K562 (cell line): ENCODE results near the gene LRRC4C. TPM values are rescaled to one million over a fixed set of nuclear protein-coding genes. Genes with fewer than 3 reads are reported as not detected.

ENCODE experiments used
- ATAC-seq: fragments of 200-7000 bp; cut with Tn5 transposase; 3 replicates; pipeline ENCODE4 v1.9.1; 2020; ENCODE audit warnings: moderate library complexity
- BruUV-seq: library from RNA; stranded (reverse); fragments of 400-500 nt; replicated peaks from 2 replicates; lab custom pipeline; 2021; lab: Mats Ljungman, UMichigan
- CTCF ChIA-PET: fragments of 300-600 bp; formaldehyde crosslinking; extraction: SDS; loops from one replicate; lab custom pipeline; 2021; ENCODE audit warnings: low intra/inter-chr PET ratio; lab: Yijun Ruan, JAX
- POLR2A ChIA-PET: fragments of 300-600, 350-650 bp; sonication (Branson Sonifier 250); formaldehyde crosslinking; extraction: SDS; loops from one replicate; lab custom pipeline; 2021; ENCODE audit warnings: antibody characterized with exemption, inconsistent platforms; lab: Yijun Ruan, JAX
- DNase-seq, 4 experiments: peaks; one replicate each; pipeline versions ENCODE4 v3.0.0 to v3.0.0-alpha.2; 2011 to 2018; ENCODE audit warnings: low spot score in 3 of 4, mixed read lengths in 3 of 4; ENCODE audit errors: extremely low read depth in 1 of 4
- FAIRE-seq: peaks from 2 replicates; lab custom pipeline; 2011; peaks lifted over from hg19 to GRCh38; lab: Jason Lieb, UNC
- H2AFZ ChIP-seq: 2 replicates; pipeline ENCODE4 v1.6.0; 2011; ENCODE audit warnings: low read depth, low read length, control low read depth, inconsistent platforms
- H3K27ac ChIP-seq: fragments of 200-600 bp; 3 replicates; pipeline ENCODE4 v1.8.0; 2011; ENCODE audit warnings: low read depth, mild to moderate bottlenecking, control low read depth, inconsistent platforms, low read length, moderate library complexity, mixed read lengths; ENCODE audit errors: extremely low read depth
- H3K27me3 ChIP-seq, 2 experiments: fragments of 300-600 bp in 1 of 2; 2 replicates in 1 of 2; 3 replicates in 1 of 2; pipeline versions ENCODE4 v1.6.0 to v1.8.0; 2011; ENCODE audit warnings: inconsistent platforms in 2 of 2, low read length in 2 of 2, mild to moderate bottlenecking in 1 of 2, mixed read lengths in 1 of 2, moderate library complexity in 1 of 2; ENCODE audit not compliant: control insufficient read depth in 2 of 2, insufficient read depth in 2 of 2
- H3K36me3 ChIP-seq: fragments of 300-600 bp; 3 replicates; pipeline ENCODE4 v1.8.0; 2011; ENCODE audit warnings: mild to moderate bottlenecking, low read length, inconsistent platforms; ENCODE audit not compliant: control insufficient read depth, insufficient read depth
- H3K4me1 ChIP-seq, 2 experiments: fragments of 200-600 bp in 1 of 2; replicated peaks in 1 of 2; 2 replicates in 1 of 2; 3 replicates in 1 of 2; pipeline versions ENCODE4 v1.5.1 to v1.8.0; 2011; ENCODE audit warnings: inconsistent platforms in 2 of 2, low read length in 2 of 2, mild to moderate bottlenecking in 1 of 2, mixed read lengths in 1 of 2, moderate library complexity in 1 of 2; ENCODE audit not compliant: control insufficient read depth in 2 of 2, insufficient read depth in 2 of 2
- H3K4me2 ChIP-seq: 2 replicates; pipeline ENCODE4 v1.6.1; 2011; ENCODE audit warnings: low read length, control low read depth, inconsistent platforms, mixed read lengths; ENCODE audit not compliant: insufficient read depth
- H3K4me3 ChIP-seq: fragments of 200-600 bp; sonication (generic), shearing (Covaris generic); 2 replicates; pipeline ENCODE4 v1.5.1; 2016; ENCODE audit warnings: control low read depth, inconsistent platforms
- H3K79me2 ChIP-seq: fragments of 200-600 bp; 3 replicates; pipeline ENCODE4 v1.8.0; 2011; ENCODE audit warnings: low read length, inconsistent platforms; ENCODE audit not compliant: control insufficient read depth, insufficient read depth
- H3K9ac ChIP-seq, 2 experiments: 2 replicates each; pipeline versions ENCODE4 v1.6.0 to v1.6.1; 2011; ENCODE audit warnings: low read depth in 2 of 2, low read length in 2 of 2, control low read depth in 1 of 2, inconsistent platforms in 1 of 2, mild to moderate bottlenecking in 1 of 2, mixed read lengths in 1 of 2; ENCODE audit not compliant: insufficient read depth in 1 of 2
- H3K9me1 ChIP-seq: one replicate; pipeline ENCODE4 v1.6.0; 2011; ENCODE audit warnings: inconsistent platforms, mild to moderate bottlenecking, low read length, moderate library complexity; ENCODE audit not compliant: control insufficient read depth, insufficient read depth
- H3K9me3 ChIP-seq: replicated peaks from 2 replicates; pipeline ENCODE4 v1.5.1; 2011; ENCODE audit warnings: low read depth, low read length, inconsistent platforms; ENCODE audit not compliant: control insufficient read depth, insufficient read depth
- H4K20me1 ChIP-seq: replicated peaks from 2 replicates; pipeline ENCODE4 v1.6.1; 2011; ENCODE audit warnings: low read length, inconsistent platforms, mixed read lengths; ENCODE audit not compliant: control insufficient read depth, insufficient read depth
- CBX1 ChIP-seq: sonication (generic); IDR thresholded peaks from 2 replicates; pipeline ENCODE4 v1.6.1; 2016; ENCODE audit warnings: antibody characterized with exemption, low read depth, mild to moderate bottlenecking
- CBX3 ChIP-seq, 2 experiments: IDR thresholded peaks; 1 replicate in 1 of 2; 2 replicates in 1 of 2; pipeline ENCODE4 v1.6.1; 2012; ENCODE audit warnings: inconsistent platforms in 2 of 2, low read length in 2 of 2, borderline replicate concordance in 1 of 2, control low read depth in 1 of 2
- CREB1 ChIP-seq, 2 experiments: sonication (generic) in 1 of 2; formaldehyde crosslinking in 1 of 2; IDR thresholded peaks; 2 replicates each; pipeline versions ENCODE4 v1.6.1 to v1.8.0; 2012 to 2022; ENCODE audit warnings: inconsistent platforms in 1 of 2, mild to moderate bottlenecking in 1 of 2, missing genetic modification reagents in 1 of 2, moderate library complexity in 1 of 2
- ETV5 ChIP-seq: sonication (generic); formaldehyde crosslinking; IDR thresholded peaks from 2 replicates; pipeline ENCODE4 v1.4.0; 2020; ENCODE audit warnings: low read depth, mild to moderate bottlenecking, missing genetic modification reagents
- SNRNP70 ChIP-seq: fragments of 200-400 bp; formaldehyde crosslinking; optimal IDR thresholded peaks from 2 replicates; pipeline ENCODE3; 2017; ENCODE audit warnings: low read depth, low read length
- ZC3H8 ChIP-seq: fragments of 450-650 bp; IDR thresholded peaks from 2 replicates; pipeline ENCODE4 v1.6.1; 2017
- ZNF3 ChIP-seq: fragments of 250-450 bp; sonication (Bioruptor Pico); IDR thresholded peaks from 2 replicates; pipeline ENCODE4 v1.5.0; 2021; ENCODE audit warnings: mild to moderate bottlenecking, moderate library complexity
- ZNF384 ChIP-seq: IDR thresholded peaks from 2 replicates; pipeline ENCODE4 v1.6.1; 2012; ENCODE audit warnings: low read depth, low read length, improper control_type of control experiment
- ZNF830 ChIP-seq: fragments of 250-450 bp; sonication (Bioruptor Pico); IDR thresholded peaks from 2 replicates; pipeline ENCODE4 v1.5.0; 2021; ENCODE audit warnings: mild to moderate bottlenecking
- WGBS: fragments of 100-300 bp; shearing (Covaris generic); methylation state at CpG from one replicate; pipeline ENCODE4 v1.1.6; 2016; ENCODE audit warnings: low coverage, mixed read lengths; ENCODE audit not compliant: insufficient coverage; ENCODE audit errors: missing lambda C conversion rate; 5-methylcytosine and 5-hydroxymethylcytosine counted together
- in situ Hi-C: fragments of 300-500 bp; cut with MboI; formaldehyde crosslinking; loops from 4 replicates; pipeline ENCODE4 v1.15.0; 2018; ENCODE audit warnings: inconsistent platforms, mixed read lengths
- intact Hi-C: fragments of 100-400 bp; cut with micrococcal nuclease; formaldehyde crosslinking; loops from 2 replicates; pipeline ENCODE4 v1.14.2; 2022
- polyA plus RNA-seq, 8 experiments: library from polyadenylated mRNA; depleted of rRNA in 4 of 8; stranded (reverse) in 5 of 8; unstranded in 3 of 8; fragments of >200 nt; fragmentation: Nextera tagmentation in 2 of 8; fragmentation: Illumina TruSeq in 1 of 8; extraction: Ambion mirVana in 2 of 8; extraction: Trizol in 1 of 8; gene quantifications; 2 replicates each; pipeline versions ENCODE4 v1.2.1 to v1.2.3, GENCODE V29; 2011 to 2014; ENCODE audit warnings: inconsistent platforms in 1 of 8, missing spikeins in 1 of 8
- total RNA-seq, 7 experiments: library from RNA; depleted of rRNA in 6 of 7; stranded (reverse); fragments of >200 nt in 6 of 7; fragmentation: Illumina TruSeq in 2 of 7; extraction: Trizol in 2 of 7; gene quantifications; 2 replicates each; pipeline versions ENCODE4 v1.2.1 to v1.2.3, GENCODE V29; 2011 to 2021; ENCODE audit warnings: low replicate concordance in 1 of 7
- TF ChIP-seq, protein P1 (sequence below): sonication (generic); formaldehyde crosslinking; IDR thresholded peaks from 2 replicates; pipeline ENCODE4 v1.8.1; 2023; ENCODE audit warnings: mild to moderate bottlenecking, missing genetic modification reagents
- TF ChIP-seq, protein P2 (sequence below): IDR thresholded peaks from 3 replicates; pipeline ENCODE4 v1.6.1; 2011; ENCODE audit warnings: borderline replicate concordance, mild to moderate bottlenecking; ENCODE audit not compliant: insufficient read length, insufficient read depth

Gene LRRC4C
- total and polyA plus RNA-seq, 9 of the 15 experiments (the other 6 are each of a cell fraction or from before 2014, with no cell fraction given) = not detected

DNA sequence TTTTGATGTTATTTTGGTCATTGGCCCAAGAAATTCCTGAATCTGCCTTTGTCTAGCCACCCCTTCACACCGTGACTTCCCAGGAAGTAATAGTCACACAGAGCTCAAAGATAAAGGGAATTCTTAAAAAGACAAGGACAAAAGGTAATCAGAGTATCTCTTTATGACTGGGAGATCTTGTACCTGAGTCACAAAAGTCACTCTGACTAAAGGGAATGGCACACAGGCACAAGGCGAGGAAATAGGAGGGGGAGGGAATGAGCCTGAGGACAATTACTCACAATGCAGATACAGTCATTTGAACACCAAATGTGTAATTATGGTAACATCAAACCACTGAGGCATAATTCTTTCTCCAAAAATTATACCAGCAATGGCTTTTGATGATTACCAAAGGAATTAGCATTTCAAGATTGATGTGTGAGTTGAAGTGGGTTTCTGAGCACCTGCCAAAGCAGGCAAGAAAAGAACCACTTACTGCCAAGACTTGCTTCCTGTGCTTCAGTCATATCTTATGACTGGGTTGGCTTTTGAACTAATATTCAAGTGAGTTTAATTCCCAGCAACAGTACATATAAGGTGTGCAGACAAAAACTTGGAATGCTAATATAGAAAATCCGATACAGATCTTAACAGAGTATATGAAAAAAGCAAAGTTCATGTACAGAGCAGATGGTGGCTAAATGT is 856.4 kb downstream of the LRRC4C start:
- FAIRE-seq (no peak), DNase-seq (no peak), ATAC-seq (no peak)
- Histone ChIP-seq H3K9ac (no peak overlapping the region), H3K4me1 (no peaks in the 10 kb centered on the region), H3K9me3 (no peaks in the 10 kb centered on the region), H2AFZ (no peak overlapping the region), H4K20me1 (no peaks in the 10 kb centered on the region), H3K4me2 (no peak overlapping the region), H3K27ac (no peak overlapping the region), H3K4me3 (no peak overlapping the region), H3K36me3 (no peaks in the 10 kb centered on the region), H3K27me3 (no peaks in the 10 kb centered on the region), H3K79me2 (no peaks in the 10 kb centered on the region), H3K9me1 (no peaks in the 10 kb centered on the region)
- BruUV-seq = no TSS peak
- in situ Hi-C loops = no loop called here
- ChIA-PET POLR2A (no interaction called here), CTCF (no interaction called here)
- 0% methylated on average over 3 of the region's 3 CpGs for WGBS
- TF ChIP-seq ZNF830 (CRISPR knock-in tag) (no peak), ZNF3 (CRISPR knock-in tag) (no peak), CBX1 (no peak), CBX3 (IDR thresholded peaks at IDR 0.05; ENCODE audit: borderline replicate concordance in 1 of 2, low read length in 2 of 2) (no peak), CREB1 (IDR thresholded peaks at IDR 0.05) (no peak), CREB1 (CRISPR knock-in tag; IDR thresholded peaks at IDR 0.05) (no peak), ETV5 (CRISPR knock-in tag) (no peak), SNRNP70 (no peak), ZC3H8 (no peak), ZNF384 (no peak)
- TF ChIP-seq, protein P1, sequence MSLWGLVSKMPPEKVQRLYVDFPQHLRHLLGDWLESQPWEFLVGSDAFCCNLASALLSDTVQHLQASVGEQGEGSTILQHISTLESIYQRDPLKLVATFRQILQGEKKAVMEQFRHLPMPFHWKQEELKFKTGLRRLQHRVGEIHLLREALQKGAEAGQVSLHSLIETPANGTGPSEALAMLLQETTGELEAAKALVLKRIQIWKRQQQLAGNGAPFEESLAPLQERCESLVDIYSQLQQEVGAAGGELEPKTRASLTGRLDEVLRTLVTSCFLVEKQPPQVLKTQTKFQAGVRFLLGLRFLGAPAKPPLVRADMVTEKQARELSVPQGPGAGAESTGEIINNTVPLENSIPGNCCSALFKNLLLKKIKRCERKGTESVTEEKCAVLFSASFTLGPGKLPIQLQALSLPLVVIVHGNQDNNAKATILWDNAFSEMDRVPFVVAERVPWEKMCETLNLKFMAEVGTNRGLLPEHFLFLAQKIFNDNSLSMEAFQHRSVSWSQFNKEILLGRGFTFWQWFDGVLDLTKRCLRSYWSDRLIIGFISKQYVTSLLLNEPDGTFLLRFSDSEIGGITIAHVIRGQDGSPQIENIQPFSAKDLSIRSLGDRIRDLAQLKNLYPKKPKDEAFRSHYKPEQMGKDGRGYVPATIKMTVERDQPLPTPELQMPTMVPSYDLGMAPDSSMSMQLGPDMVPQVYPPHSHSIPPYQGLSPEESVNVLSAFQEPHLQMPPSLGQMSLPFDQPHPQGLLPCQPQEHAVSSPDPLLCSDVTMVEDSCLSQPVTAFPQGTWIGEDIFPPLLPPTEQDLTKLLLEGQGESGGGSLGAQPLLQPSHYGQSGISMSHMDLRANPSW = no peak
- TF ChIP-seq, protein P2, sequence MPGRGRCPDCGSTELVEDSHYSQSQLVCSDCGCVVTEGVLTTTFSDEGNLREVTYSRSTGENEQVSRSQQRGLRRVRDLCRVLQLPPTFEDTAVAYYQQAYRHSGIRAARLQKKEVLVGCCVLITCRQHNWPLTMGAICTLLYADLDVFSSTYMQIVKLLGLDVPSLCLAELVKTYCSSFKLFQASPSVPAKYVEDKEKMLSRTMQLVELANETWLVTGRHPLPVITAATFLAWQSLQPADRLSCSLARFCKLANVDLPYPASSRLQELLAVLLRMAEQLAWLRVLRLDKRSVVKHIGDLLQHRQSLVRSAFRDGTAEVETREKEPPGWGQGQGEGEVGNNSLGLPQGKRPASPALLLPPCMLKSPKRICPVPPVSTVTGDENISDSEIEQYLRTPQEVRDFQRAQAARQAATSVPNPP = no peak
- intact Hi-C loops = no loop called here
